ENCODE results near the gene OR10H5. TPM values are rescaled to one million over a fixed set of nuclear protein-coding genes. Genes with fewer than 3 reads are reported as not detected.

Gene OR10H5
- total and polyA plus RNA-seq, 10 of the 15 experiments (the other 5 are each of a cell fraction or from before 2014, with no cell fraction given): not detected

DNA sequence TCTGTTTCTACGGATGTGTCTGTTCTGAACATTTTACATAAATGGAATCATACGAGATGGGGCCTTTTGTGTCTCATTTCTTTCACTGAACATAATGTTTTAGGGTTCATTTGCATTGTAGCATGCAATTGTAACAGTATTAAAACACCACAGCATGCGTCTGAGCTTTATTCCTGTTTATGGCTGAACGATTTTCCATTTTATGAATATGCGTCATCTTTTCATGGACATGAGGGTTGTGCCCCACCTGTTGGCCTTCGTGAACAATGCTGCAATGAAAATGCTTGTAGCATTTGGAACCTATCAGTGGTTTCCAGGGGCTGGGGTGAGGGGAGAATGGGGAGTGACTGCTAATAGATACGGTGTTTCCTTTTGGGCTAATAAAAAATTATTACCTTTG, 22.9 kb downstream of the OR10H5 start (continued):
- TF ChIP-seq, protein P1, sequence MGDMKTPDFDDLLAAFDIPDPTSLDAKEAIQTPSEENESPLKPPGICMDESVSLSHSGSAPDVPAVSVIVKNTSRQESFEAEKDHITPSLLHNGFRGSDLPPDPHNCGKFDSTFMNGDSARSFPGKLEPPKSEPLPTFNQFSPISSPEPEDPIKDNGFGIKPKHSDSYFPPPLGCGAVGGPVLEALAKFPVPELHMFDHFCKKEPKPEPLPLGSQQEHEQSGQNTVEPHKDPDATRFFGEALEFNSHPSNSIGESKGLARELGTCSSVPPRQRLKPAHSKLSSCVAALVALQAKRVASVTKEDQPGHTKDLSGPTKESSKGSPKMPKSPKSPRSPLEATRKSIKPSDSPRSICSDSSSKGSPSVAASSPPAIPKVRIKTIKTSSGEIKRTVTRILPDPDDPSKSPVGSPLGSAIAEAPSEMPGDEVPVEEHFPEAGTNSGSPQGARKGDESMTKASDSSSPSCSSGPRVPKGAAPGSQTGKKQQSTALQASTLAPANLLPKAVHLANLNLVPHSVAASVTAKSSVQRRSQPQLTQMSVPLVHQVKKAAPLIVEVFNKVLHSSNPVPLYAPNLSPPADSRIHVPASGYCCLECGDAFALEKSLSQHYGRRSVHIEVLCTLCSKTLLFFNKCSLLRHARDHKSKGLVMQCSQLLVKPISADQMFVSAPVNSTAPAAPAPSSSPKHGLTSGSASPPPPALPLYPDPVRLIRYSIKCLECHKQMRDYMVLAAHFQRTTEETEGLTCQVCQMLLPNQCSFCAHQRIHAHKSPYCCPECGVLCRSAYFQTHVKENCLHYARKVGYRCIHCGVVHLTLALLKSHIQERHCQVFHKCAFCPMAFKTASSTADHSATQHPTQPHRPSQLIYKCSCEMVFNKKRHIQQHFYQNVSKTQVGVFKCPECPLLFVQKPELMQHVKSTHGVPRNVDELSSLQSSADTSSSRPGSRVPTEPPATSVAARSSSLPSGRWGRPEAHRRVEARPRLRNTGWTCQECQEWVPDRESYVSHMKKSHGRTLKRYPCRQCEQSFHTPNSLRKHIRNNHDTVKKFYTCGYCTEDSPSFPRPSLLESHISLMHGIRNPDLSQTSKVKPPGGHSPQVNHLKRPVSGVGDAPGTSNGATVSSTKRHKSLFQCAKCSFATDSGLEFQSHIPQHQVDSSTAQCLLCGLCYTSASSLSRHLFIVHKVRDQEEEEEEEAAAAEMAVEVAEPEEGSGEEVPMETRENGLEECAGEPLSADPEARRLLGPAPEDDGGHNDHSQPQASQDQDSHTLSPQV (IDR thresholded peaks at IDR 0.05): no peak

DNA sequence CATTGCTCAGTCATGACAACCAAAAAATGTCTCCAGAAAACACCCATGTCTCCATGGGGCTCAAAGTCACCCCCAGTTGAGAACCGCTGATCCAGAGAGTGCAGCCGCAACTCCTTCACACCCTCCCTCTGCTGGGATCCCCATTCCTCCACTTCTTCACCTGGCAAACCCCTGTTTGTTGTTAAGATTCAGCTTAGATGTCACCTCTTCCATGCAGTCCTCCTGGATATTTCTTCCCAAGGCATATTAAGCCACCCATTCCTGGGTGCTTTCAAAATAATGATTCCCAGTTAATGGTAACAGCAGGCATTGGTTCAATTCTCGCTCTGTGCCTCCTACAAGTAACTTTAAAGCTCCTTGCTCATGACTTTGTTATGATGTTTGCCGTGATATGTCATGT, 24.0 kb downstream of the OR10H5 start:
- 51% methylated on average over 4 of the region's 4 CpGs for whole genome bisulfite sequencing (ENCODE audit: insufficient coverage, insufficient replicate concordance, low lambda C conversion rate, missing lambda C conversion rate)
- in situ Hi-C loops (cut with MboI): no loop called here
- FAIRE-seq (no peak), DNase-seq (ENCODE audit: low read depth, low spot score) (no peak), ATAC-seq (no peak)
- ChIA-PET RAD21 (ENCODE audit: unreplicated experiment) (no interaction called here), CTCF (interaction anchor here (0.6 to 0.7 kb wide), 2 partner anchors 14 to 230 kb away, joined by 3 read pairs; no protein-coding TSS in a partner anchor), POLR2A (interaction anchor here (0.6 kb wide), 1 partner anchor 1349 kb away, joined by 5 read pairs; no protein-coding TSS in a partner anchor), SMC1A (ENCODE audit: uncharacterized antibody, unreplicated experiment) (interaction anchor here (0.6 kb wide), 1 partner anchor 903 kb away, joined by 3 read pairs; no protein-coding TSS in a partner anchor)
- no peaks in the 10 kb centered on the region; a peak in 1 of 4 replicates for H3K27me3 ChIP-seq (replicated peaks in 1 of 2; ENCODE audit: control insufficient read depth in 2 of 2, insufficient read depth in 2 of 2, low read length in 1 of 2)
- no peak overlapping the region for H3K9ac ChIP-seq (ENCODE audit: control insufficient read depth, insufficient read depth, low read length)
- no peak overlapping the region for H3K27ac ChIP-seq (ENCODE audit: control insufficient read depth, insufficient read depth)
- H3K79me2 ChIP-seq (ENCODE audit: control insufficient read depth, insufficient read depth, low read length): no peaks in the 10 kb centered on the region
- no peaks in the 10 kb centered on the region for H3K9me3 ChIP-seq (replicated peaks; ENCODE audit: control insufficient read depth, insufficient read depth, low read length)
- intact Hi-C loops (cut with micrococcal nuclease; ENCODE audit: unreplicated experiment): no loop called here
- H4K20me1 ChIP-seq (ENCODE audit: control insufficient read depth, insufficient read depth): no peaks in the 10 kb centered on the region
- no peak overlapping the region for H3K4me3 ChIP-seq
- no peak overlapping the region for H2AFZ ChIP-seq (ENCODE audit: control insufficient read depth, low read depth, low read length)
- H3K4me2 ChIP-seq (ENCODE audit: control insufficient read depth, insufficient read depth): no peak overlapping the region
- no peaks in the 10 kb centered on the region for H3K4me1 ChIP-seq (ENCODE audit: control insufficient read depth, insufficient read depth, low read length)
- BruUV-seq (replicated peaks): no TSS peak
- no peaks in the 10 kb centered on the region for H3K36me3 ChIP-seq (ENCODE audit: control insufficient read depth in 2 of 2, insufficient read depth in 2 of 2, low read length in 1 of 2)
- TF ChIP-seq ZNF207 (IDR thresholded peaks at IDR 0.05; ENCODE audit: borderline replicate concordance) (no peak), CBX3 (IDR thresholded peaks at IDR 0.05; ENCODE audit: borderline replicate concordance, low read depth) (no peak), YY1 (IDR thresholded peaks at IDR 0.05; ENCODE audit: low read depth, low read length) (no peak), CEBPB (IDR thresholded peaks at IDR 0.05; ENCODE audit: borderline replicate concordance in 1 of 2, low read depth in 2 of 2, low read length in 2 of 2) (no peak), NBN (IDR thresholded peaks at IDR 0.05) (no peak), MTA2 (IDR thresholded peaks at IDR 0.05; ENCODE audit: low read depth) (no peak), ZNF274 (IDR thresholded peaks at IDR 0.05; ENCODE audit: insufficient read depth, insufficient read length) (no peak), RELA (IDR thresholded peaks at IDR 0.05; ENCODE audit: borderline replicate concordance, partially characterized antibody) (no peak), FOXM1 (IDR thresholded peaks at IDR 0.05; ENCODE audit: low read depth, low read length) (no peak)
- TF ChIP-seq, protein P1 (IDR thresholded peaks at IDR 0.05): no peak
- TF ChIP-seq, protein P2, sequence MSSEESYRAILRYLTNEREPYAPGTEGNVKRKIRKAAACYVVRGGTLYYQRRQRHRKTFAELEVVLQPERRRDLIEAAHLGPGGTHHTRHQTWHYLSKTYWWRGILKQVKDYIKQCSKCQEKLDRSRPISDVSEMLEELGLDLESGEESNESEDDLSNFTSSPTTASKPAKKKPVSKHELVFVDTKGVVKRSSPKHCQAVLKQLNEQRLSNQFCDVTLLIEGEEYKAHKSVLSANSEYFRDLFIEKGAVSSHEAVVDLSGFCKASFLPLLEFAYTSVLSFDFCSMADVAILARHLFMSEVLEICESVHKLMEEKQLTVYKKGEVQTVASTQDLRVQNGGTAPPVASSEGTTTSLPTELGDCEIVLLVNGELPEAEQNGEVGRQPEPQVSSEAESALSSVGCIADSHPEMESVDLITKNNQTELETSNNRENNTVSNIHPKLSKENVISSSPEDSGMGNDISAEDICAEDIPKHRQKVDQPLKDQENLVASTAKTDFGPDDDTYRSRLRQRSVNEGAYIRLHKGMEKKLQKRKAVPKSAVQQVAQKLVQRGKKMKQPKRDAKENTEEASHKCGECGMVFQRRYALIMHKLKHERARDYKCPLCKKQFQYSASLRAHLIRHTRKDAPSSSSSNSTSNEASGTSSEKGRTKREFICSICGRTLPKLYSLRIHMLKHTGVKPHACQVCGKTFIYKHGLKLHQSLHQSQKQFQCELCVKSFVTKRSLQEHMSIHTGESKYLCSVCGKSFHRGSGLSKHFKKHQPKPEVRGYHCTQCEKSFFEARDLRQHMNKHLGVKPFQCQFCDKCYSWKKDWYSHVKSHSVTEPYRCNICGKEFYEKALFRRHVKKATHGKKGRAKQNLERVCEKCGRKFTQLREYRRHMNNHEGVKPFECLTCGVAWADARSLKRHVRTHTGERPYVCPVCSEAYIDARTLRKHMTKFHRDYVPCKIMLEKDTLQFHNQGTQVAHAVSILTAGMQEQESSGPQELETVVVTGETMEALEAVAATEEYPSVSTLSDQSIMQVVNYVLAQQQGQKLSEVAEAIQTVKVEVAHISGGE (CRISPR knock-in tag; IDR thresholded peaks at IDR 0.05): no peak
